Hematopoietic multipotent progenitor cell (in vitro differentiated cells): ENCODE measurements around the gene EDC4. TPM values are rescaled to one million over a fixed set of nuclear protein-coding genes. Genes with fewer than 3 reads are reported as not detected.
"Not testable (repeated sequence)": the region's sequence is repeated elsewhere in the genome, so short reads cannot be mapped to it uniquely, and the experiment has no call there.

Source experiments
- DNase-seq, 3 donors: peaks; one replicate each; pipeline ENCODE4 v3.0.0-alpha.2; 2011 to 2015; ENCODE audit warnings: low read depth in 2 of 3, low spot score in 2 of 3
- total RNA-seq: library from RNA; depleted of rRNA; stranded (reverse); fragments of >200 nt; gene quantifications from one replicate; pipeline ENCODE4 v1.2.3, GENCODE V29; 2012

EDC4 gene
- total RNA-seq, 1 donor = 112 TPM

DNA sequence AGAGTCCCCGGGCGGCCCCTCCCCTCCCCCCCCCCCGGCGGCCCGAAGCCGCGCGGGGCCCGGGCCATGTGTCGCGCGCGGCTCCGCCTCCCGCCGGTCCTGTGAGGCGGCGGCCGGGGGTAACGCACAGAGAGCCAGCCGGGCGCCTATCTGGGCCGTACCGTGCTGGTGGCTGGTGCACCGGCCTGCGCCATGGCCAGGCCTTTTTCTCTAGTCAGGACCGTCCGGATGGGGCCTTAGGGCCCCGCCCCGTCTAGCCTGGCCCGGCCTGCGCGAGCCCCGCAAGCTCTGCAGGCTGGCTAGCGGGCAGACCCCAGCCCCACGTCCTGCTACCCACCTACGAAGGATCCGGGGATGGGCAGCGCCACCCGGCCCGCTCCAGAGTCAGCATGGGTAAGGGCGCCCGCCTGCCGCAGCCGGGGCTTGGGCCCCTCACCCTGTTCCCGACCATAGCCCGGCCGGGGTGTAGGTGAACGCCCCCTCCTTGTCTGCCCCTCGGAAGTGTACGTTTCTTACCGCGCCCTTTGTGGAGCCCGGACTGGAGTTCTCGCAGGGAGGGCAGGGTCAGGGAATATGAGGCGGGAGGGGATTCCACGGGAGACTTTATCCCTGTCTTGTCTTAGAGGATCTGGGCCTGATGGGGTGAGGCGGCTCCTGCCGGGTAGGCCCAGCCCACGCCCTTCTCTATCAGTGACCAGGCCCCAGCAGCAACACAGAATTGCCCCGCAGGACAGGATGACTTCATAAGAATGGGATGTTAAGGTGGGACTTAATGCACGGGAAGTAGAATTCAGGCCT is 25.6 kb upstream of the EDC4 start, which contains the start of gene CENPT:
Gene CENPT, minus strand, starts transcription at position 630 of the 798 bp plus-strand sequence. CDS start 13,834 bp downstream, outside the sequence.
- no peak for DNase-seq

DNA sequence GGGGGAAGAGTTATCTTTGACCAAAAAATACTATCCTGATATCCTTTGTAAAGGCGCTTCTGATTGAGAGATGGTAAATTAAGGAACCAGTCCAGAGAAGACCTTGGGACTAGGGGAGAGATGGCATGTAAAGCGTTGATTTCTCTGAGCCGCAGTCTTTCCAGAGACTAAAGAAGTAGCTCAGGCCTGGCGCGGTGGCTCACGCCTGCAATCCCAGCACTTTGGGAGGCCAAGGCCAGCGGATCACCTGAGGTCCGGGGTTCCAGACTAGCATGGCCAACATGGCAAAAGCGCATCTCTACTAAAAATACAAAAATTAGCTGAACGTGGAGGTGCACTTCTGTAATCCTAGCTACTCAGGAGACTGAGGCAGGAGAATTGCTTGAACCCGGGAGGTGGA is 24.7 kb upstream of the EDC4 start:
- no peak for DNase-seq

DNA sequence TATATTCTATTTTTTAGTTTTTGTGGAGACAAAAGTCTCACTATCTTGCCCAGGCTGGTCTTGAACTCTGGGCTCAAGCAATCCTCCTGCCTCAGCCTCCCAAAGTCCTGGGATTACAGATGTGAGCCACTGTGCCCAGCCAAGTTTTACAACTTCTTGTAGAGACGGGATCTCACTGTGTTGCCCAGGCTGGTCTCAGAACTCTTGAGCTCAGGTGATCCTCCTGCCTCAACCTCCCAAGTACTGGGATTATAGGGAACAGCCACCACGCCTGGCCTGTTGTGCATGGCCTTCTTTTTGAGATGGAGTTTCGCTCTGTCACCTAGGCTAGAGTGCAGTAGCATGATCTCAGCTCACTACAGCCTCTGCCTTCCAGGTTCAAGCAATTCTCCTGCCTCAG is 19.2 kb upstream of the EDC4 start:
- no peak for DNase-seq

DNA sequence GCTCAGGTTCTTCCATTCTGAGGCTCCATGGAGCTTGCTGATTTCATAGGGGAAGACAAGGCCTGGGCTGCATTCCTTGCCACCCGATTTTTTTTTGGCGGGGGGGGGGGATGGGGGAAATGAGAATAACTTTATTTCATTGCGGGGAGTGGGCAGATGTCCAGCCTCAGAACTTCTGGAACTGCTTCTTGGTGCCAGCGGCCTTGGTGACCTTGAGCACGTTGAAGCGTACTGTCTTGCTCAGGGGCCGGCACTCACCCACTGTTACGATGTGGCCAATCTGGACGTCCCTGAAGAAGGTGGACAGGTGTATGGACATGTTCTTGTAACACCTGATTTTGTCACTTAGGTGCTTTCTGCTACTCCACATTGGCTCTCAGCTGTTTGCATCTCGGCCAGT is 17.1 kb upstream of the EDC4 start:
- DNase-seq = no peak

DNA sequence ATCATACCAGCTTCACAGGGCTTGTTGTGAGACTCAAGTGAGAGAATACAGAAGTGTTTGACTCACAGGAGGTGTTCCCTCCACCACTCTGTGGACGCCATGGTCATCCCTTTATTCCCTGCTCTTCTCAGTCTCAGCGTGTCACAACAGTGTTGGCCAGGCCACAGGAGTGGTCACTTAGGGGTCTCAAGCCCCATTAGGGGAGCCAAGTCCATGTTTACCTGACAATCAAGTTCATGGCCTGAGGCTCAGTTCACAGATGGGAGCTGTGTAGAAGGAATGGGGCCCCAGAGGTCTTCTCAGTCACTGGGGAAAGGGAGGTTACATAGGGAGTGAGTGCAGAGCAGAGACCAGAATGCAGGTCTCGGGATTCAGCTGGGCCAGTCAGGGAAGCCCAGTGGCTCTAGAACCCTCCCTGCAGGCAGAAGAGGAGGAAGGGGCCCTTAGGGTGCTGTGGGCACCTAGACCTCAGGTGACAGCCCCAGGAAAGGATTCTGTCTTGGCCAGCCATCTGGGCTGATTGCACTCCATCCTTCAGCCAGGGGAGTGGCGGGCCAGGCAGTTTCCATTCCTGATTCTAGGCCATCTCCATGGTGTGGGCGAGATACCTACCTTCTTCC is 15.8 kb upstream of the EDC4 start:
- DNase-seq = no peak

DNA sequence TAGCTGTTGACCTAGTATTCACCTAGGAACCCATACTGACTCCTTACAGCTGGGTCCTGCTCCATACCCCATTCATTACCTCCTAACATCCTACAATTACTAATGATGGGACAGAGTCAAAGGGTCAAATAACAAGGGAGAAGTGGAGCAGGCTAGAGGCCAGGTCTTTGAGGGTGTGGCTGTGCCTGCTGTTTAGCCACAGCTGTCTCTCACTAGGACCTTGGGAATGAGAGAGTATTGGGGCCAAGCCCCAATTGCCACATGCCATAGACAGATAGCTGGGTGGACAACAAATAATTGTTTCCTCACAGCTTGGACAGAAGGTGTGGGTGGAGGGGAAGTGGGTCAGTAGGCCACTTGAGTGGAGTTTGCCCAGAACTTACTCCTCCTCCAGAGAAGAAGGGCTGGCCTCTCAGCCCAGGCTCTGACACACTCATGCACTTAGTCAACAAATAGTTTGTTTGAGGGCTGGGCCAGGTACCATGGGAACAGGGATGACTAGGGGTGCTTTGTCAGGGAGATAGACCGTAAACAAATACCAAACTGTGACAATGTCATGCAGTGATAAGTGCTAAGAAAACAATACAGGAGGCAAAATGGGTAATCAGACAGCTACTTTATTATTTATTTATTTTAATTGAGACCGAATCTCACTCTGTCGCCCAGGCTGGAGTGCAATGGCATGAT is 15.2 kb upstream of the EDC4 start:
- peak in 2 of 3 donors; percentile 74 to 86 for DNase-seq

DNA sequence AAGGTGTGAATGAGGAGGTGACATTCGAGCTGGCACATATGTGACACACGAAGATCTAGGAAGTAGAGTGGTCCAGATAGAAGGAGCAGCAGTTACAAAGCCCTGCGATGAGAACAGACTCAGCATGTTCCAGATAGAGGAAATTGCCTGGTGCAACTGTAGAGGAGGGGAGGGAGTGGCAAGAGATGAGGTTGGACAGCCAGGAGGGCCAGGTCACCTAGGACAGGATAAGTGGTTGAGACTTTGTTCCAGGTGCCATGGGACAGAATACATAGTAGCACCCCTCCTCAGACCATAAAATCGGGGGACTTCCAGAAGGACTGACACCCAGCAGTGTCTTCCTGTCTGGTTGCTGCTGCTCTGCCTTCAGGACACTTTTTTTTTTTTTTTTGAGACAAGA is 14.4 kb upstream of the EDC4 start:
- peak in 1 of 3 donors; percentile 34 for DNase-seq

DNA sequence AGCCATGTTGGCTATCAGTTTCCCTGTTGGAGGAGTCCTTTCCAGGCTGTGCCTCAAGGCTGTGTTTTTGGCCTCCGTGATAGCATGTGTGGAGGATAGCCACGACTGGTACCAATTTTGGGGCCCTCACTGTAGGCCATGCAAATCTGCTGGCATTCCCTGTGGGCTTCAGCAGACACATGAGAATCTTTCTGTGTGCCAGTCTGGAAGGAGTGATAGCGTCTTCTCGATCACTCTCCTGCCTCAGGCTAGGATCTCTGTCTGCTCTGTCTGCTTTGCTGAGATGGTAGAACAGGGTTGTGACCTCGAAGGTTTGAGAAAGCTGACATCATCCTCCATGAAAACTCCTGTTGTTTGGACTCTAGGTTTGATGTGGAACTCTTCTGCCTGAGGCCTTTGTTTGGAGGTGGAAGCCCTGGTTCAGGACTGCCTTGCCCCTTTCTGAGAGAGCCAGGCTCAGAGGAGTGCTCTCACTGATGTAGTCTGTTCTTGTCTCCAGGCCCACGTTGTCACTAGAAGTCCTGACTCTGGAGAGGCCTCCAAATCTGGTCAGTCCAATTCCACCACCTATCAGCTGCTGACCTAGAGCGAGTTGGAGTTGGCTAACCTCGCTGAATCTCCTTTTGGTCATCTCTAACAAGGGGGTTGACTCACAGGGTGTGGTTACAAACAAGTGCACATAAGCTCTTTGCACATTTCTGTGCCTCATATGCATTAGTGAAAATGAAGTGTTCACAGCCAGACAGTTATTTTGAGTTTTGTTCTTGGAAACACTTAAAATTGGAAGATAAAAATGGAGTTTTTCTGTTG is 12.1 kb upstream of the EDC4 start:
- DNase-seq = no peak

DNA sequence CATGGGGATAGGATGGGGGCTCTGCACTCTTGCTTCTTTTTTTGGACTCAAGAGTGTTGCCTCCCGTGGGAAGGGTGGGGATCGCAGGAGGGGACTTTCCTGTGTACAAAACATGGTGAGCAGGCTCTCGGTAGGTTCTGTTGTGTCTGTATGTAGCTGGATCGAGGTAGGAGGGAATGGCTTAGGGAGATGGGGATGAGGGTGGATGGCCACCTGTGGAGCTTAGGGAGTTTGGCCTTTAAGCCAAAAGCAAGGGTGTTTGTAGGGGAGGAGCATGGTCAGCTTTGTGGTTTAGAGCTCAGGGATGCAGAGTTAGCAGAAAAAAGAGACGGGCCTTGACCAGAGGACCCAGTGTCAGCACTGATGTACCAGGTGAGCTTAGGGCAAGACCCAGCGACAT is 11.0 kb upstream of the EDC4 start:
- no peak for DNase-seq

DNA sequence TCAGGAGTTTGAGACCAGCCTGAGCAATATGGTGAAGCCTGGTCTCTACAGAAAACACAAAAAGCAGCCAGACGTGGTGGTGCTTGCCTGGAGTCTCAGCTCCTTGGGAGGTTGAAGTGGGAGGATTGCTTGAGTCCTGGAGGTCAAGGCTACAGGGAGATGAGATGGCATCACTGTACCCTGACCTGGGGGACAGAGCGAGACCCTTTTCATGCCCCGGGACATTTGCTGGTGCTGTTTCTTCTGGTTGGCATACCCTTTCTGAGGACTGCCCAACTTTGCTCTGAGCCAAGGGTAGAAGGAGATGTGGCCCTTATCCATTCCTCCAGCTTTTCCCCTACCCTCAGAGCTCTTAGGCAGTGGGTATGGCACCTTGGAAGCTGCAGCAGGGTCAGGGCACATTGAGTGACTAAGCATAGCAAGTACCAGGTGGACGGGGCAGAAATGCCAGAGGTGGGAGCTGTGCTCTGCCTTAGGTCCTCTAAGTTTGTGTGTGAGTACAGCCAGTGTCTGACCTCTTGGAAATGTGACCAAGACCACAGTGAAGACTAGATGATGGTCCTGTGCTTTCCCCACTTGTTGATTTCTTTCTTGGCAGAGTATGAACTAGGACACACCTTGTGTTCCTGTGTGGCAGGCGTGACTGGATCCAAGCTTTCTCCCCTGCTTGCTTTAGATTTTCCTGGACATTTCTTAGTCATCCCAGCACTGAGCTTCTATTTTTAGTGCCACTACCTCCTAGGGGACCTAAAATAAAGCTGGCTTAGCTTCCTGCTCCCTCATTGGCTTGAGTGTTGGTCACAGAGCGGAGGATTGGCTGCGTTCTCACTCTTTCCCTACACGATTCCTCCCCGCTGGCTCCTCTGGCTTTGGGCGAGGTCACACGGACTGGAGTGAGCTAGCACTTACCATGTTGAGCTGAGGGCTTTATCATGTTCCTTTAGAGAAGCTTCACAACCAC is 9.9 kb upstream of the EDC4 start:
- DNase-seq = no peak

DNA sequence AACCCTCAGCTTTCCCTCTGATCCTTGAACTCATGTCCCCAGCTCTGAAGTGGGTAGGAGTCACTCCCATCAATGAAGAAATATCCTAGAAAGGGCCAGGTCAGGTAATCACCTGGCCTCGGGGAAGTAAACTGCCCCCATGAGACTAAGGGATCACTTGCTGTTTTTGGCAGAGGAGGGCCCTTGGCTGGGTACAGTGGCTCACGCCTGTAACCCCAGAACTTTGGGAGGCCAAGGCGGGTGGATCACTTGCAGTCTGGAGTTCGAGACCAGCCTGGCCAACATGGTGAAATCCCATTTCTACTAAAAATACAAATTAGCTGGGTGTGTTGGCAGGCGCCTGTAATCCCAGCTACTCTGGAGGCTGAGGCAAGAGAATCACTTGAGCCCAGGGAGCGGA is 8.8 kb upstream of the EDC4 start:
- not testable (repeated sequence) for DNase-seq

DNA sequence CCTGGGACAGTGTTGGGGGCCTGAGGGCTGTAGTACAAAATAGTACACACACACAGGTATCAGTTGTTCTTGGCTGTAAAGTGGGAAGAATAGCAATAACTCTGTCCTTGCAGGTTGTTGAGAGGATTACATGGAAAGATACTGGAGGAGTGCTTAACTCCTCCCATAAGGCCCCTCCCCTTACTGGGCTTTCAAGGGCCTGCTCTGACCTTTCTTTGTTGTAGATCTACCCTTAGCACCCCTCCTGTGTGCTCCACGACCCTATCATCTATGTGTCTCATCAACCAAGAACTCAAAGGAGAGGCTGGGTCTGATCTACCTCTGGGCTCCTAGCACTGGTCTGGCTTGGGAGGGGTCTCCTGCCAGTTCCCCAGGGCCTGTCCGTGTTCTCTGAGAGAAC is 8.3 kb upstream of the EDC4 start:
- no peak for DNase-seq

DNA sequence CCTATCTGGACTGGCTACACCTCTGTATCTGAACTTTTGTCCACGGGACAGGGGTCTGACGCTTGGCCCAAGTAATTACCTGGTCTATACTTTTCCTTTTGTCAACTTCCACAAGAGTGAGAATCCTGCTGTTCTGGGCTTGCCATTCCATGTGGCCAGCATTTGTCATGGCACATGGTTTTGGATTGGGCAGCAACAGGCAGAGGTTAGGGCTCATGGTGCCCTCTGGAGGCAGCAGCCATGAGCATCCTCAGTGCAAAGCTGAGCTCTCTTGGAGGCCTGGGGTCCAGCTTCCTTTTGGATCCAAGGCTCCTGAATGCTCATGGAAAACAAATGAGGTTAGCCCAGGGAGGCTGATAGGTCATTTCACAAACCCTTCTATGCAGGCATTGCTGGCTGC is 7.5 kb upstream of the EDC4 start:
- DNase-seq = peak in 2 of 3 donors; percentile 43 to 63

DNA sequence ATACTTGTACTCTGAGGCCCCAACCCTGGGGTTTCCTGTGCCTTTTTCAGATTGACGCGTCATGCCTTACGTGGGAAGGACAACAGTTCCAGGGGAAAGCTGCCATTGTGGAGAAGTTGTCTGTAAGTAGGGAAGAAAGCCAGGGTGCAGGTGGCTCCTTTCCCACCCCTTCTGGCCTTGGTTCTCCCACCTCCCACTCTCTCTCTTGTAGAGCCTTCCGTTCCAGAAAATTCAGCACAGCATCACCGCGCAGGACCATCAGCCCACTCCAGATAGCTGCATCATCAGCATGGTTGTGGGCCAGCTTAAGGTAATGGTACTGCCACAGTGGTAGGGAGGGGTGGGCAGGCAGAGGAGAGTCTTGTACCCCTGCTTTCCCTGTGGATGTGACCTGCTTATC is 4.6 kb upstream of the EDC4 start:
- no peak for DNase-seq

DNA sequence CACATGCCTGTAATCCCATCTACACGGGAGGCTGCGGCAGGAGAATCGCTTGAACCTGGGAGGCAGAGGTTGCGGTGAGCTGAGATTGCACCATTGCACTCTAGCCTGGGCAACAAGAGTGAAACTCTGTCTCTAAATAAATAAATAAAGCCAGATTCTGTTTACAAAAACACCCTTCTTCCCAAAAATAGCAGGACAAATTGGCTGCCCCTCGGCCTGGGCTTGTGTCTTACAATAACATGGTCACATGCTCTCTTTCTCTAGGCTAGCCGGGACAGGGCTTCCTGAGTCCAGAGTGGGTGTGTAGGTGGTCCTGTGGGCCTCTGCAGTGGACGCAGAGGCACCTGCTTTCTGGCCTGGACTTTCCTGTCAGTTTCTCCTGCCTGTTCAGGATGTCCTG is 3.2 kb upstream of the EDC4 start:
- DNase-seq = no peak

DNA sequence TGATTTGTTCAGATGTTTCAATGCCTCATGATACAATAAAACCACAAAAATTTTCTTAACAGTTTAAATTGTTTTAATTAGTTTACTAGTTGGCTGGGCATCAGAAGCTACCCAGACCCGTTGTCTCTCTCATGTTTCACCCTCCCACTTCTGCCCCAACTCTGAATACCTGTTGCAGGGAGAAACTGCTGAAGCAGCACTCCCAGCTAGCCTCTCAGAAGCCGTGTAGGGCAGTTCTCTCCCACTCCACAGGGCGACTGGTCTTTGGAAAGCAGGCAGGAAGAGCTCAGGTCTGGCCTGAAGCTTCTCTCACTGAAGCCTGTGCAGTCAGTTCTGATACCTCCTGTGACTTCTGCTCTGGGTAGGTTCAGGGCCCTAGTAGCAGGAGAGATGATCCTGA is 1.6 kb upstream of the EDC4 start:
- DNase-seq = no peak

DNA sequence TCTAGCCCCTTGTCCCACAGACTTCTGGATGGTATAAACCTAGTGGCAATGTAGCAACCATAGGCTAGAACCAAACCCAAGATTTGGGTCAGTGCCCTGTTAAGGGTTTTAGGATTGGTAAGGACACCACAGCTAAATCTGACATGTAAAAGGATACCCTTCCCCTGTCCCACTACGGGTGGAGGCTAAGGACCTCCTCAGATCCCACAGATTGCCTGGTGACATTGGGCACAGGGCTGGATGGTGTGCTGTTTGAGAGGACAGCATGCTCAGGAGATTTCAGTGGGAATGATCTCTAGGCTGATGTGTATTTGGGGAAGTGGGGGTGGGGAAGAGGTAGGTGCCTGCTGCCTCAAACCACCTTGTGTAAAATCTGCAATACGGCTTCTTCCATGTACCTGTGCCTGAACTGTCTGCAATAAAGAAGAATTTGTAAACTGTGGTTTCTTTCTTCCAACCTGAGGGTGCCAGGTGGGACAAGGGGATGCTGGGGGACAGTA is 671 bp upstream of the EDC4 start:
- DNase-seq = no peak

DNA sequence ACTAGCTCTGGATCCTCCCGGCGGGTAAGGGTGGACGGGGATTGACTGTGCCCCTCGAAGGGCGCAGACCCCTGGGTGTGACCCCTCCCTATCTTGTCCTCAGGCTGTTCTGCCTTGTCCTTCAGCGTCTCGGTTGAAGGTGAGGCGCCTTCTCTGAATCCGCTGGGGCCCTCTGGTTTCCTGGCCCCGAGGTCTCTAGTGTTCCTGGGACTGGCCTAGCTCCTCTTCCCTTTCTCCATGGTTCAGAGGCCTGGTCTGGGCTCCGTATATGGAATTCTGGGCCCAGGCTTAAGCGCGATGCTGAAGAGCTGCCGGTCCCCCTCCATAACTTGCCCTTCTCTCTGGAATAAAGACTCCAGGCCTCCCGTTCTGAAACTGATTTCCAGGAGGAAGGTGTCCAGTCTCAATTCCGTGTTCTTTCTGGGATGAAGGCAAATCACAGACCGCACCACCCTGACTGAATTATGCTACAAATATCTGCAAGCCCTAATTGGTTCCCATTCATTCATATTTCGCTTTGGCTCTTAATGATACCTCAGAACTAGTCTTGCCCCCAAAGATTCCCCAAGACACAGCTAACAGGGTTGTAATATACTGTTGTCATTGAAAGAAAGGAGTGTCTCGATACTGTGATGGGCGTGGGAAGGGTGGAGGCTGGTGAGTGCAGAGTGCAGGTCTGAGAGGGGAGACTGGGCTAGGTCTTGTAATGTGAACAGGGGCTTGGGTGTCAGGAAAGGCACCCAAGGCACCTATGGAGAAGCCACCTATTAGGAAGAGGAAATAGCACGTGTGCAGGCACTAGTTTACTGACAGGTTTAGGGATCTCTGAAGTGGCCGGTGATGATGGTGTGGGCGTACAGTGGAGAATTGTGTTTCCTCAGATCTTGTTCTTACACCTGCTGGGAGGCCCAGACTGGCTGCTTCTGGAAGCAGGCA is 851 bp downstream of the EDC4 start:
- DNase-seq = no peak

DNA sequence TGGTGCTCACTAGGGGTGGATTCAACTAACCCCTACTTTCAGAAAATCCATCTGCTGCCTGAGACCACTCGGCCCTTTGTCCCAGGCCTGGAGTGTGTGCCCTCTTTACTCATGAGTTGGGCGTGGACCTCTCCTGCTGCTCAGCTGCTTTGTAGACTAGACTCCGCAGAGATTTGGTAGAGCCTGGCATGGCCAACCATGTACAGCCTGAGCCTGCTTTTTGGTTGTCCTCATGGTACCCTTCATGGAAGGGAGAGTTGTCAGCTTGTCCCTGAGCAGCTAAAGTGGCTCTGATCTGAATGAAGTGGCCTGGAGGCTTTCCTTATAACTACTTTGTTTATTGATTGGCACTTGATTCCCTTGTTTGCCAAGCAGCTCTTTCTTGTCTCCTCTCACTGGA is 1.5 kb downstream of the EDC4 start:
- DNase-seq = no peak
